ENCODE measurements around the gene NLRP6.

- no peak for TF ChIP-seq CTCF (conservative IDR thresholded peaks at IDR 0.05)
- no peak for TF ChIP-seq EZH2 (IDR thresholded peaks at IDR 0.05; ENCODE audit: low read depth)
Observed at GRCh38 chr11:255176-255575, 23.0 kb upstream of the NLRP6 start.

Measured in PC-9 (cell line).